Cardiac fibroblast (primary cell): ENCODE data around the gene CAMP.
"Not testable (repeated sequence)": the region's sequence is repeated elsewhere in the genome, so short reads cannot be mapped to it uniquely, and the experiment has no call there.

Source experiments
- DNase-seq, 2 donors: peaks; one replicate each; pipeline versions ENCODE4 v3.0.0 to v3.0.0-alpha.2; 2010; ENCODE audit warnings: low read depth in 2 of 2
- H3K4me3 ChIP-seq, 2 donors: replicated peaks in 1 of 2; 1 replicate in 1 of 2; 2 replicates in 1 of 2; pipeline ENCODE4 v1.5.1; 2011; ENCODE audit warnings: low read depth in 2 of 2, low read length in 2 of 2, mild to moderate bottlenecking in 2 of 2, moderate library complexity in 1 of 2
- CTCF ChIP-seq: IDR thresholded peaks from one replicate; pipeline ENCODE4 v1.5.1; 2011; ENCODE audit warnings: low read depth, mild to moderate bottlenecking, low read length, inconsistent platforms

The CAMP gene

GRCh38 chr3:48268381-48268935 lies 45.2 kb downstream of the CAMP start:
- no peak for DNase-seq
- TF ChIP-seq CTCF = no peak
- H3K4me3 ChIP-seq = no peak overlapping the region

GRCh38 chr3:48268936-48269561 lies 45.8 kb downstream of the CAMP start:
- TF ChIP-seq CTCF = no peak
- peak in 1 of 2 donors; percentile 9 for DNase-seq
- no peak overlapping the region for H3K4me3 ChIP-seq

- no peak for DNase-seq
- no peak overlapping the region for H3K4me3 ChIP-seq
- no peak for TF ChIP-seq CTCF
Measured at GRCh38 chr3:48269592-48269991, 46.3 kb downstream of the CAMP start.

- no peak for TF ChIP-seq CTCF
- H3K4me3 ChIP-seq = no peak overlapping the region
- DNase-seq = no peak
Measured at GRCh38 chr3:48270306-48270705, 47.0 kb downstream of the CAMP start.

GRCh38 chr3:48271223-48271622 lies 47.9 kb downstream of the CAMP start:
- not testable (repeated sequence) for DNase-seq, H3K4me3 ChIP-seq

- no peak for TF ChIP-seq CTCF
- no peak for DNase-seq
- no peak overlapping the region for H3K4me3 ChIP-seq
Measured at GRCh38 chr3:48271763-48272498, 48.6 kb downstream of the CAMP start.

- peak; percentile 74 to 75 for DNase-seq
- TF ChIP-seq CTCF = peak; percentile 85
- H3K4me3 ChIP-seq = no peak overlapping the region
Measured at GRCh38 chr3:48273594-48274211, 50.4 kb downstream of the CAMP start.
